ENCODE measurements around the gene SPINT2. TPM values are rescaled to one million over a fixed set of nuclear protein-coding genes. Genes with fewer than 3 reads are reported as not detected.

Gene SPINT2
- total RNA-seq, 1 donor from 2014 or later: 71.0 TPM

- H3K36me3 Mint-ChIP-seq: no peaks in the 10 kb centered on the region
- Histone ChIP-seq H4K20me1 (ENCODE audit: low read depth) (no peaks in the 10 kb centered on the region), H3K27ac (no peak overlapping the region), H3K4me3 (no peak overlapping the region), H3K4me1 (peaks cover 17% of the 10 kb centered on the region), H3F3A (ENCODE audit: low read depth) (peaks cover 21% of the 10 kb centered on the region), H3K9me3 (ENCODE audit: low read depth) (no peaks in the 10 kb centered on the region), H3K9ac (no peak overlapping the region), H3K36me3 (no peaks in the 10 kb centered on the region), H3K79me2 (ENCODE audit: low read depth) (no peaks in the 10 kb centered on the region), H2AFZ (replicated peaks) (no peak overlapping the region), H3K27me3 (peaks cover 52% of the 10 kb centered on the region), H3K4me2 (no peak overlapping the region)
- H3K9me3 Mint-ChIP-seq: no peaks in the 10 kb centered on the region
- no peak overlapping the region for H3K27ac Mint-ChIP-seq
- DNase-seq (ENCODE audit: low spot score): peak; percentile 22
- H3K4me3 Mint-ChIP-seq: peak overlapping the region; percentile 48
- H3K4me1 Mint-ChIP-seq: peaks cover 3% of the 10 kb centered on the region
- TF ChIP-seq EZH2phosphoT487 (IDR thresholded peaks at IDR 0.05) (no peak), CTCF (IDR thresholded peaks at IDR 0.05) (no peak), EZH2 (IDR thresholded peaks at IDR 0.05) (no peak)
- peaks cover 56% of the 10 kb centered on the region for H3K27me3 Mint-ChIP-seq (ENCODE audit: insufficient read depth, low read depth)
Observed at GRCh38 chr19:38321646-38322196, 57.3 kb downstream of the SPINT2 start.

GRCh38 chr19:38323291-38323690, 58.9 kb downstream of the SPINT2 start:
- no peak overlapping the region for H3K27ac Mint-ChIP-seq
- H3K36me3 Mint-ChIP-seq: no peaks in the 10 kb centered on the region
- Histone ChIP-seq H3K9me3 (ENCODE audit: low read depth) (no peaks in the 10 kb centered on the region), H3K36me3 (no peaks in the 10 kb centered on the region), H3F3A (ENCODE audit: low read depth) (peaks cover 15% of the 10 kb centered on the region), H4K20me1 (ENCODE audit: low read depth) (no peaks in the 10 kb centered on the region), H3K79me2 (ENCODE audit: low read depth) (no peaks in the 10 kb centered on the region), H3K27me3 (peaks cover 36% of the 10 kb centered on the region), H3K9ac (no peak overlapping the region), H3K4me1 (peaks cover 17% of the 10 kb centered on the region), H3K4me3 (no peak overlapping the region), H2AFZ (replicated peaks) (no peak overlapping the region), H3K4me2 (no peak overlapping the region), H3K27ac (no peak overlapping the region)
- no peak for DNase-seq (ENCODE audit: low spot score)
- H3K4me3 Mint-ChIP-seq: no peak overlapping the region
- TF ChIP-seq EZH2 (IDR thresholded peaks at IDR 0.05): no peak
- no peaks in the 10 kb centered on the region for H3K9me3 Mint-ChIP-seq
- H3K27me3 Mint-ChIP-seq (ENCODE audit: insufficient read depth, low read depth): peaks cover 45% of the 10 kb centered on the region
- H3K4me1 Mint-ChIP-seq: peaks cover 4% of the 10 kb centered on the region

GRCh38 chr19:38324431-38324830, 60.1 kb downstream of the SPINT2 start:
- H3K4me1 Mint-ChIP-seq: peaks cover 4% of the 10 kb centered on the region
- Histone ChIP-seq H3K4me2 (no peak overlapping the region), H3K4me1 (peaks cover 17% of the 10 kb centered on the region), H3K79me2 (ENCODE audit: low read depth) (no peaks in the 10 kb centered on the region), H3F3A (ENCODE audit: low read depth) (peaks cover 12% of the 10 kb centered on the region), H2AFZ (replicated peaks) (no peak overlapping the region), H3K27ac (no peak overlapping the region), H3K27me3 (peaks cover 25% of the 10 kb centered on the region), H3K36me3 (no peaks in the 10 kb centered on the region), H4K20me1 (ENCODE audit: low read depth) (no peaks in the 10 kb centered on the region), H3K9me3 (ENCODE audit: low read depth) (no peaks in the 10 kb centered on the region), H3K9ac (no peak overlapping the region), H3K4me3 (no peak overlapping the region)
- peaks cover 35% of the 10 kb centered on the region for H3K27me3 Mint-ChIP-seq (ENCODE audit: insufficient read depth, low read depth)
- H3K9me3 Mint-ChIP-seq: no peaks in the 10 kb centered on the region
- DNase-seq (ENCODE audit: low spot score): no peak
- H3K36me3 Mint-ChIP-seq: no peaks in the 10 kb centered on the region
- H3K4me3 Mint-ChIP-seq: no peak overlapping the region
- H3K27ac Mint-ChIP-seq: no peak overlapping the region
- TF ChIP-seq EZH2phosphoT487 (IDR thresholded peaks at IDR 0.05): no peak
- TF ChIP-seq EZH2 (IDR thresholded peaks at IDR 0.05): no peak
- TF ChIP-seq CTCF (IDR thresholded peaks at IDR 0.05): no peak

GRCh38 chr19:38326591-38326990, 62.2 kb downstream of the SPINT2 start:
- H3K27me3 Mint-ChIP-seq (ENCODE audit: insufficient read depth, low read depth): peaks cover 18% of the 10 kb centered on the region
- H3K27me3 ChIP-seq: peaks cover 3% of the 10 kb centered on the region
- H3K9me3 Mint-ChIP-seq: no peaks in the 10 kb centered on the region
- no peaks in the 10 kb centered on the region for H4K20me1 ChIP-seq (ENCODE audit: low read depth)
- DNase-seq (ENCODE audit: low spot score): no peak
- H3K9me3 ChIP-seq (ENCODE audit: low read depth): no peaks in the 10 kb centered on the region
- H3K9ac ChIP-seq: no peak overlapping the region
- H3K4me1 ChIP-seq: peaks cover 2% of the 10 kb centered on the region
- H3K79me2 ChIP-seq (ENCODE audit: low read depth): no peaks in the 10 kb centered on the region
- H3K4me2 ChIP-seq: no peak overlapping the region
- H3K27ac Mint-ChIP-seq: no peak overlapping the region
- H3K36me3 Mint-ChIP-seq: no peaks in the 10 kb centered on the region
- no peaks in the 10 kb centered on the region for H3F3A ChIP-seq (ENCODE audit: low read depth)
- H3K4me3 Mint-ChIP-seq: no peak overlapping the region
- no peak overlapping the region for H3K27ac ChIP-seq
- TF ChIP-seq EZH2 (IDR thresholded peaks at IDR 0.05) (no peak), CTCF (IDR thresholded peaks at IDR 0.05) (no peak), EZH2phosphoT487 (IDR thresholded peaks at IDR 0.05) (no peak)
- no peak overlapping the region for H2AFZ ChIP-seq (replicated peaks)
- no peaks in the 10 kb centered on the region for H3K36me3 ChIP-seq
- H3K4me3 ChIP-seq: no peak overlapping the region
- peaks cover 4% of the 10 kb centered on the region for H3K4me1 Mint-ChIP-seq
